IPS-11a (cell line): ENCODE results near the gene SUMF1.

Source experiments
- H3K4me3 ChIP-seq: one replicate; pipeline ENCODE4 v1.5.1; 2013; ENCODE audit warnings: low read depth, low read length, control low read depth

Gene SUMF1

DNA sequence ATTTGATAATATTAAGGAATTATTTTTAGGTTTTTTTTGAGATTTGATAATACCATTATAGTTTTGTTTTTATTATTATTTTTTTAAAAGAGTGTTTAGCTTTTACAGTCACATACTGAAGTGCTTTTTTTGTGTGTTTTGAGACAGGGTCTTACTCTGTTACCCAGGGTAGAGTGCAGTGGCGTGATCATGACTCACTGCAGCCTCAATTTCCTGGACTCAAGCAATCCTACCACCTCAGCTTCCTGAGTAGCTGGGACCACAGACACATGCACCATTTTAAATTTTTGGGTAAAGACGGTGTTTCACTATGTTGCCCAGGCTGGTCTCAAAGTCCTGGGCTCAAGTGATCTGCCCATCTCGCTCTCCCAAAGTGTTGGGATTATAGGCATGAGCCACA is 73.0 kb downstream of the SUMF1 start:
- H3K4me3 ChIP-seq = no peak overlapping the region

DNA sequence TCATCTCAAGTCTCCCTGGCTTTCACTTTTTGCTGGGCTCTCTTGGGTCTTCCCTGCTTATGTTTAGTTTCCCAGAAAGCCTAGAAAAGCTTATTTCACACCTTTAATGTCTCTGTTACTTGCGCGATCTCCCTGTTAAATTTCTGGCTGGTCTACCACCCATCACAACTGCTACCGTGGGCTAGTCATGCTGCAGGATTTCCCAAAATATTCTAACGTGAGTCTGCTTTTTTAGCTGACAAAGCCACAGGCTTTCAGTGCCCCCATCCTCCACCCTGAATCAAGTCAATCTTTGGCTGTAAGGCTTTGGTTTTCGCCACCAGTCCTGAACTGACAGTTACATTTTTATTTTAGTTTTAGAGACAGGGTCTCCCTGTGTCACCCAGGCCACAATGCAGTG is 74.1 kb downstream of the SUMF1 start:
- H3K4me3 ChIP-seq = no peak overlapping the region

- no peak overlapping the region for H3K4me3 ChIP-seq
Measured at GRCh38 chr3:4387210-4388204, 79.6 kb downstream of the SUMF1 start.

- no peak overlapping the region for H3K4me3 ChIP-seq
Measured at GRCh38 chr3:4385201-4385600, 81.9 kb downstream of the SUMF1 start.

GRCh38 chr3:4380013-4380412 is 87.1 kb downstream of the SUMF1 start:
- no peak overlapping the region for H3K4me3 ChIP-seq

DNA sequence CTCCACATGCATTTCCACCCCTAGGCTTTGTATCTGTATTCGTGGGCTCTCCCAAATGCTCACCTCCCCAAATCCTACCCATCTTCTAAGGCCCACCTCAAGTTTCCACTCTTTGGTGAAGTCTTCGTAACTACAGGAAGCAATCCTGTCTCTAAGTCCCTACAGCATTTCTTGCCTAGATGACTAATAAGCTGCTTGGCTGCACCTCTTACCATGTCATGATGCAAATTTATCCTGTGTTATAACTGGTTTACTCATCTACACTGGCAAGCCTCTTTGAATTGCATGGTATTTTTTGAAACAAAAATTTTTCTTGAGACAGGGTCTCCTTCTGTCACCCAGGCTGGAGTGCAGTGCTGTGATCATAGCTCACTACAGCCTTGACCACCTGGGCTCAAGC is 90.6 kb downstream of the SUMF1 start:
- H3K4me3 ChIP-seq = no peak overlapping the region

GRCh38 chr3:4375911-4376310 is 91.2 kb downstream of the SUMF1 start:
- H3K4me3 ChIP-seq = no peak overlapping the region

GRCh38 chr3:4373669-4374068 is 93.4 kb downstream of the SUMF1 start:
- no peak overlapping the region for H3K4me3 ChIP-seq

- H3K4me3 ChIP-seq = no peak overlapping the region
Measured at GRCh38 chr3:4362523-4362922, 104.5 kb downstream of the SUMF1 start.

DNA sequence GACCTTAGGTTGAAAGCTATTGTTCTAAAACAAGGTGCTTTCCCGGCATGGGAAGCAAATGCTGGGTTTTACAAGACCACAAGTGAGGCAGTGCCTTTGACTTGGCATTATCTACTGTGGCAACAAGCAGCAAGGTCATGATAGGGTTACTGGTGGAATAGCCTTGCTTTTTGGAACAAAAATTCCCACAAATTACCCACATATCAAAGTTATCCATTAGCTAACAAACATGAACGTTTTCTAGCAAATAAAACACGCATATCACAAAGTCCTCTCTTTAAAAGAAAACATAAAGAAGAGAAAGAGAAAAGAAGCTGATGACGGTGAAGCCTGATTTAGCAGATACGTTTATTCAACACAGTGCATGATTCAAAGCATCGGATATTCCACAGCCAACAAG is 106.3 kb downstream of the SUMF1 start:
- H3K4me3 ChIP-seq = no peak overlapping the region

- H3K4me3 ChIP-seq = no peak overlapping the region
Measured at GRCh38 chr3:4359805-4360502, 107.1 kb downstream of the SUMF1 start.

DNA sequence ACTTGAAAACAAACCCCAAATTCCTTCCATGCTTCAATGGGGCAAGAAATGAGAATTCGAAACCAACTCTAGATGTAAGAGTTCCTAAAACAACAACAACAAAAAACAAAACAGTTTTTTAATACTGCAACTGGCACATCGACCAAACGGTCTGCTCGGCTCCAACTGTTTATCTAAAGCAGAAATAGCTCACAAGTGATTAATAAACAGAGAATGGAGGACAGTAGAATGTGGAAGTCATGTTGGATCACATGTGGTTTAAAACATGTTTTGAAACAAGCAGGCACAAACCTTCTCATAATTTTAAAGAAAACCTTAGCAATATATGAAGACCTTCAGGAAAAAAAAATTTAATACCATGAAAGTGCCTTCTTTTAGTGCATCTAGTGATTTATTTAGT is 108.8 kb downstream of the SUMF1 start:
- H3K4me3 ChIP-seq = no peak overlapping the region

GRCh38 chr3:4356546-4357410 is 110.3 kb downstream of the SUMF1 start:
- H3K4me3 ChIP-seq = no peak overlapping the region

DNA sequence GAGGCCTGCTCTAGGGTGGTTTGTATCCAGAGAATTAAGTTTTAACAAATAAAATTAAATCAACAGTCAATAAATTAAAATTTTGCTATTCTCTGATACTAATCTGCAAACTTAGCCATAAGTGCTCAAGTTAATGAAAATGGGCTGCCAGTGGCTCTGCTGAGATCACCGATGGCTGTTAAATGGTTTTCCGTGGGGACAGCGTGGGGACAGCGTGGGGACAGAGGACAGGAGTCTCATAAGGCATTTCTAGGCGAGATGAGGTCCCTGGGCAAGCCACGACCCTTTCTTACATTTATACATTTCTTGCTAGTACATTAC is 110.9 kb downstream of the SUMF1 start:
- H3K4me3 ChIP-seq = no peak overlapping the region

DNA sequence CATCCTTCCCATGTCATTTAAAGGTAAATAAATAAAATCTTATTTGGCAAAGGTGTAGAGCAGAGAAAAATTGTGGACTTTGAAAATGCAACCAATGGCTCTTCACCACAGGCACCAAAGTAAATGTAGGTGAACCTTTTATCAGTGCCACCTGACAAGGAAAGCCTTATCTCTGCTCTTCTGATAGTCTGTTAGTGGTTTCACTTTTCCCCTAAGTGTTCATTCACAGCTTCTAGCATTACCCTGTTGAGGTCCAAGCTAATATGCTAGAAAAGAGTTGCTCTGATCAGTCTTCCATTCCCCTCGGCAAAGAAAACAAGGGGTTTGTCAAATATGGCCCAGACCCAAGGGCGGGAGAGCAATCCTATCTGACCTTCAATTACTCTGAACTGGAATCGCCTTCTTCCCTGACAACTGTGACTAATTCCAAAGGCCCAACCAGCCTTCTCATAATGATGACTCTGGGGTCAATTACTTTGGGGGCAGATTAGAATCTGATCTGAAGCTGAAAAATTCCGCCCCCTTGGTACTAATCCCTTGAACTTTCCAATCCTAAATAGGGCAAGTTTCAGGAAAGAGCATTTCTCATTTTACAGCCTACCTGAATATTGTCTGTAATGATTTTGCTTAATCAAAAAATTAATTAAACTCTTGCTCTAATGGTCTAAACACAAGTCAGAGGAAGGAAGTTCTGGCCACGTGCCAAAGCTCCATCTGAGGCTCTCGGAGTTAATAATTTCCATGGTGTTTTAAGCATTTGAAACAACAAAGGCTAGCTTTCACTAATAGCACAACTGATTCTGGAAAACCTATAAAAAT is 111.5 kb downstream of the SUMF1 start:
- no peak overlapping the region for H3K4me3 ChIP-seq

- no peak overlapping the region for H3K4me3 ChIP-seq
Measured at GRCh38 chr3:4351872-4352271, 115.2 kb downstream of the SUMF1 start.

GRCh38 chr3:4351164-4351855 is 115.8 kb downstream of the SUMF1 start:
- no peak overlapping the region for H3K4me3 ChIP-seq

DNA sequence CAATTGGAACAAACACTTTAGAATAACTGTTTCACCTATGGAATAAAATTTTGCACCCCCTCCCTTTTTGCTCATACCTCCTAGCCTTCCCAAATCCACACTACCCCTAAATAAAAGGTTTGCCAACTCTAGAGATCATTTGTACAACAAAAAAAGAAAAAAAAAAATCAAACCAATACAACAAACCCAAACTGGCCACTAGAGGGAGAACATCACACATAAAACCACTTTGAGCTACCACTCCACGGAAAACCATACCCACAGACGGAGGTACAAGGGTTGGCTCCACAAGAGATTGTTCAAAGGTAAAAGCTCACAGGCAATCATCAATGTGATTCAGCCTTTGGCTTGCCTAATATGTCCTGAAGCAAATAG is 116.3 kb downstream of the SUMF1 start:
- no peak overlapping the region for H3K4me3 ChIP-seq

- no peak overlapping the region for H3K4me3 ChIP-seq
Measured at GRCh38 chr3:4343258-4343657, 123.8 kb downstream of the SUMF1 start.

DNA sequence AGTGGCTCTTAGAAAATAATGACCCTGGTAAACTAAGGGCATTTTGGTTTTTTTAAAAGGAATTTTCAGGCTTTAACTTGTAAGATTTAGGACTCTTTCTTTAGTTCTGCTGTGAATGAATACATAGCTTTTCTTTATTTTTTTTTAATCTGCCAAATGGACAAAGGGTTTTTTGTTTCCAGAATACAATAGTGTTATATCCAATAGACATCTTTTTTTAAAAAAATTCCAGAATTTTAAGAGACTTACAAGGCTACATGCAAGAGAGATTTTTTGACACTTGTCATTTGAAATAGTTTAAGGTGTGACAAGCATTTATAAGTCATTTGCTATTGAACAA is 125.8 kb downstream of the SUMF1 start:
- no peak overlapping the region for H3K4me3 ChIP-seq
